Measurements from ENCODE around the gene ANKRD35. TPM values are rescaled to one million over a fixed set of nuclear protein-coding genes. Genes with fewer than 3 reads are reported as not detected.

The ANKRD35 gene
- polyA plus RNA-seq, 1 of the 3 experiments (the other 2 are of a cell fraction), result 0.08 TPM

DNA sequence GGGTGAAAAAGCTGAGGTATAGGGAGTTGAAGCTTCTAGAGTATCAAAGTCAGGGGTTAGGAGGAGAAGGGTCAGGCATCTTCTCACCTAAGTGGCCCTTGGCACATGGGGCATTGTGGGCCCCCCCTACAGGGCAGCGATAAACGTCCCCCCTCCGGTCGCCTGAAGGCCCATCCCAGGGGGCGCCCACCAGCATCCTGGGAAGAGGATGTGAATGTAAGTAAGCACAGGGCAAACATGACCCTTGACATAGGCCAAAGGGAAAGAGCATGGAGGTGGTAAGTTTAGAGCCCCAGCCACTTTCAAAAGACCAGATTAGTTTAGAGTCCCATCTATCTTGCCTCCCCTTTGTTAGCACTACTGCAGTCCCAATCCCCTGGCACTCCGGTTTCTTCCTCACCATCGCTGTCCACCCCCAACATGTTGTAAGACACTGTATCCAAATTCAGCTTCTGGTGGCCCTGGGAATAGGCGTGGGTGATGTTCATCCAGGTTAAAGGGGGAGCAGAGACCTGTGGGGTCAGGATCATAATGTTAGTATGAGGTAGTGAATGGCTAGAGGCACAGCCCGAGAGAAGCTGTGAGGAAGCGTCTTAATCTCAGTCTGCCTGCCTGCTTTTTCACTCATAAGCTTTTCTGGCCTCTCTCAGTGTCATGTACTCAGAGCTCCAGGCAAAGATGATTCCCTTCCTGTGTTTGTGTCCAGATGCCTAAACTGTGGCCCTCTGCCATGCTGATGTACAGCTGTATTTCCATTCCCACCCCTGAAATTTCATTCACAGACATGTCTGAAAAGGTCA is 21.5 kb upstream of the ANKRD35 start:
- ChIA-PET POLR2A (no interaction called here), CTCF (interaction anchor here (0.8 to 16.4 kb wide), 8 partner anchors 12 to 126 kb away, joined by 3 to 281 read pairs (median 8); partner anchors contain the start of genes NUDT17 and PEX11B)
- no peak overlapping the region for H3K4me3 ChIP-seq (ENCODE audit: low read depth in 2 of 2, low read length in 1 of 2)
- H3K27me3 ChIP-seq (ENCODE audit: insufficient read depth), result no peaks in the 10 kb centered on the region
- H2AFZ ChIP-seq (ENCODE audit: low read depth), result no peak overlapping the region
- H3K9ac ChIP-seq, result no peak overlapping the region
- TF ChIP-seq, protein P1, sequence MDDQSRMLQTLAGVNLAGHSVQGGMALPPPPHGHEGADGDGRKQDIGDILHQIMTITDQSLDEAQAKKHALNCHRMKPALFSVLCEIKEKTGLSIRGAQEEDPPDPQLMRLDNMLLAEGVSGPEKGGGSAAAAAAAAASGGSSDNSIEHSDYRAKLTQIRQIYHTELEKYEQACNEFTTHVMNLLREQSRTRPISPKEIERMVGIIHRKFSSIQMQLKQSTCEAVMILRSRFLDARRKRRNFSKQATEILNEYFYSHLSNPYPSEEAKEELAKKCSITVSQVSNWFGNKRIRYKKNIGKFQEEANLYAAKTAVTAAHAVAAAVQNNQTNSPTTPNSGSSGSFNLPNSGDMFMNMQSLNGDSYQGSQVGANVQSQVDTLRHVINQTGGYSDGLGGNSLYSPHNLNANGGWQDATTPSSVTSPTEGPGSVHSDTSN (IDR thresholded peaks at IDR 0.05), result no peak
- TF ChIP-seq YY1 (IDR thresholded peaks at IDR 0.05; ENCODE audit: low read depth), result no peak
- no peak for TF ChIP-seq CHD2 (IDR thresholded peaks at IDR 0.05; ENCODE audit: low read length, partially characterized antibody)
- TF ChIP-seq MEF2A (IDR thresholded peaks at IDR 0.05; ENCODE audit: borderline replicate concordance, low read depth), result no peak
- TF ChIP-seq MXI1 (IDR thresholded peaks at IDR 0.05; ENCODE audit: low read depth, low read length), result no peak
- TF ChIP-seq FOXM1 (IDR thresholded peaks at IDR 0.05; ENCODE audit: low read depth), result no peak
- TF ChIP-seq, protein P2, sequence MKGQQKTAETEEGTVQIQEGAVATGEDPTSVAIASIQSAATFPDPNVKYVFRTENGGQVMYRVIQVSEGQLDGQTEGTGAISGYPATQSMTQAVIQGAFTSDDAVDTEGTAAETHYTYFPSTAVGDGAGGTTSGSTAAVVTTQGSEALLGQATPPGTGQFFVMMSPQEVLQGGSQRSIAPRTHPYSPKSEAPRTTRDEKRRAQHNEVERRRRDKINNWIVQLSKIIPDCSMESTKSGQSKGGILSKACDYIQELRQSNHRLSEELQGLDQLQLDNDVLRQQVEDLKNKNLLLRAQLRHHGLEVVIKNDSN (IDR thresholded peaks at IDR 0.05; ENCODE audit: borderline replicate concordance, low read depth), result no peak
- TF ChIP-seq SIN3A (IDR thresholded peaks at IDR 0.05; ENCODE audit: borderline replicate concordance, low read depth, low read length), result no peak
- peaks cover 5 to 8% of the 10 kb centered on the region in 2 experiments; a peak in 2 of 4 replicates for H3K4me1 ChIP-seq (ENCODE audit: control insufficient read depth in 1 of 2, insufficient read depth in 2 of 2, low read depth in 1 of 2, low read length in 1 of 2)
- no peak for DNase-seq
- no peaks in the 10 kb centered on the region for H3K9me2 ChIP-seq
- peaks cover 11 to 15% of the 10 kb centered on the region in 2 experiments for H3K36me3 ChIP-seq (replicated peaks in 1 of 2; ENCODE audit: control insufficient read depth in 1 of 2, insufficient read depth in 2 of 2, low read length in 1 of 2)
- H3F3A ChIP-seq (replicated peaks; ENCODE audit: insufficient read depth), result peaks cover 12% of the 10 kb centered on the region
- no peak overlapping the region for H3K27ac ChIP-seq (ENCODE audit: low read depth in 2 of 2, low read length in 1 of 2)
- no peaks in the 10 kb centered on the region for H3K79me2 ChIP-seq (ENCODE audit: insufficient read depth)
- WGBS (ENCODE audit: low lambda C conversion rate), result 92% methylated on average over 10 of the region's 10 CpGs
- no peak overlapping the region for H3K4me2 ChIP-seq
- no peaks in the 10 kb centered on the region for H3K9me3 ChIP-seq
- H4K20me1 ChIP-seq (ENCODE audit: insufficient read depth), result no peaks in the 10 kb centered on the region

DNA sequence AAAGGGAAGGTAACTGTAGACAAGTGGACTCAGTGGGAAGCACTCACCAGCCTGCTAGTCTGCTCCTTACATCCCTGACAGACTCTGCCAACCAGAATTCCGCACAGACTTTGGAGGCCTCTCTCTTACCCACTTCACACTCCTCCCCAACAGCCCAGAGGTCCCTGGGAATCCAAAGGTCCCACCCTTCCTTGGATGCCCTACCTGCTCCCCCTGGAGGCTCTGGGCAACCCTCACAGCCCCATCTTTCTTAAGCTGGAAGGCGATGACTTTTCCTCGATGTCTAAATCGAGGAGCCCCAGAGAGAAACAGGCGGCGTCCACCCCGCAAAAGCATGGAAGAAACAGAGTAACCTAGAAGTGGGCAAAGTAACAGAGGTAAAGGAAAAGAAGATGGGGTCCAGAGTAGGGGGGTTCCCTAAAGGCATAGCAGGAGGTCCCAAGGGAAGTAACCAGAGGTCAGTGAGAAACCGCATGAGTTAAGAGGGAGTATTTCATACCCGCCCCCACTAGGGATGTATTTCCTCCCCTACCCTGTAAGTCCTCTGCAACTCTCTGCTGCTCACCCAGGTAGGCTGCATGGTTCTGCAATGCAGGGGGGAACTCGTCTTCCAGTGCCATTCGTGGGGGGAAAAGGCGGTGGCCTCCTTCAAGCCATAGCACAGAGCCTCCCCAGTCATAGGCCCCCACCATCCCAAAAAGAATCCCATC is 15.8 kb upstream of the ANKRD35 start:
- Histone ChIP-seq H3K4me2 (no peak overlapping the region), H3K27ac (ENCODE audit: low read depth in 2 of 2, low read length in 1 of 2) (no peak overlapping the region), H4K20me1 (ENCODE audit: insufficient read depth) (no peaks in the 10 kb centered on the region), H3F3A (replicated peaks; ENCODE audit: insufficient read depth) (no peaks in the 10 kb centered on the region), H3K9me3 (no peaks in the 10 kb centered on the region), H3K4me3 (ENCODE audit: low read depth in 2 of 2, low read length in 1 of 2) (no peak overlapping the region), H3K79me2 (ENCODE audit: insufficient read depth) (no peaks in the 10 kb centered on the region), H3K9me2 (no peaks in the 10 kb centered on the region), H3K36me3 (replicated peaks in 1 of 2; ENCODE audit: control insufficient read depth in 1 of 2, insufficient read depth in 2 of 2, low read length in 1 of 2) (no peaks in the 10 kb centered on the region), H2AFZ (ENCODE audit: low read depth) (no peak overlapping the region), H3K4me1 (ENCODE audit: control insufficient read depth in 1 of 2, insufficient read depth in 2 of 2, low read depth in 1 of 2, low read length in 1 of 2) (no peaks in the 10 kb centered on the region), H3K9ac (no peak overlapping the region), H3K27me3 (ENCODE audit: insufficient read depth) (no peaks in the 10 kb centered on the region)
- CTCF ChIA-PET, result interaction anchor here (1.0 to 1.6 kb wide), 2 partner anchors 8 to 10 kb away, joined by 4 to 11 read pairs; partner anchors contain the start of gene ITGA10
- POLR2A ChIA-PET, result no interaction called here
- 94% methylated on average over 12 of the region's 12 CpGs for WGBS (ENCODE audit: low lambda C conversion rate)
- TF ChIP-seq, protein P3, sequence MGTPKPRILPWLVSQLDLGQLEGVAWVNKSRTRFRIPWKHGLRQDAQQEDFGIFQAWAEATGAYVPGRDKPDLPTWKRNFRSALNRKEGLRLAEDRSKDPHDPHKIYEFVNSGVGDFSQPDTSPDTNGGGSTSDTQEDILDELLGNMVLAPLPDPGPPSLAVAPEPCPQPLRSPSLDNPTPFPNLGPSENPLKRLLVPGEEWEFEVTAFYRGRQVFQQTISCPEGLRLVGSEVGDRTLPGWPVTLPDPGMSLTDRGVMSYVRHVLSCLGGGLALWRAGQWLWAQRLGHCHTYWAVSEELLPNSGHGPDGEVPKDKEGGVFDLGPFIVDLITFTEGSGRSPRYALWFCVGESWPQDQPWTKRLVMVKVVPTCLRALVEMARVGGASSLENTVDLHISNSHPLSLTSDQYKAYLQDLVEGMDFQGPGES (IDR thresholded peaks at IDR 0.05; ENCODE audit: low read depth, low read length), result no peak
- TF ChIP-seq GABPA (IDR thresholded peaks at IDR 0.05; ENCODE audit: low read depth) (no peak), EZH2phosphoT487 (IDR thresholded peaks at IDR 0.05; ENCODE audit: borderline replicate concordance, low read depth) (no peak), RFX5 (IDR thresholded peaks at IDR 0.05; ENCODE audit: low read length) (no peak), ELF1 (IDR thresholded peaks at IDR 0.05) (no peak), RAD21 (IDR thresholded peaks at IDR 0.05; ENCODE audit: low read length) (no peak), RCOR1 (IDR thresholded peaks at IDR 0.05; ENCODE audit: low read length) (no peak), FOXJ3 (CRISPR knock-in tag; IDR thresholded peaks at IDR 0.05) (no peak), MEF2A (IDR thresholded peaks at IDR 0.05; ENCODE audit: borderline replicate concordance, low read depth) (no peak), MXI1 (IDR thresholded peaks at IDR 0.05; ENCODE audit: low read depth, low read length) (no peak), POLR2AphosphoS5 (IDR thresholded peaks at IDR 0.05; ENCODE audit: low read depth, low read length) (no peak)
- TF ChIP-seq, protein P4, sequence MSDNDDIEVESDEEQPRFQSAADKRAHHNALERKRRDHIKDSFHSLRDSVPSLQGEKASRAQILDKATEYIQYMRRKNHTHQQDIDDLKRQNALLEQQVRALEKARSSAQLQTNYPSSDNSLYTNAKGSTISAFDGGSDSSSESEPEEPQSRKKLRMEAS (IDR thresholded peaks at IDR 0.05; ENCODE audit: low read depth), result no peak
- TF ChIP-seq, protein P2 (IDR thresholded peaks at IDR 0.05; ENCODE audit: borderline replicate concordance, low read depth), result no peak
- no peak for DNase-seq
